Stimulated activated CD4-positive, alpha-beta T cell treated with anti-CD3 and anti-CD28 coated beads, Interleukin-2, amount 100 ng/mL, for 4 hours (primary cell): ENCODE results near the gene PEX26.
"Not testable (repeated sequence)": the region's sequence is repeated elsewhere in the genome, so short reads cannot be mapped to it uniquely, and the experiment has no call there.

ENCODE experiments used
- DNase-seq: peaks from one replicate; pipeline ENCODE4 v3.0.0-alpha.2; 2020; ENCODE audit warnings: low read depth

The PEX26 gene

DNA sequence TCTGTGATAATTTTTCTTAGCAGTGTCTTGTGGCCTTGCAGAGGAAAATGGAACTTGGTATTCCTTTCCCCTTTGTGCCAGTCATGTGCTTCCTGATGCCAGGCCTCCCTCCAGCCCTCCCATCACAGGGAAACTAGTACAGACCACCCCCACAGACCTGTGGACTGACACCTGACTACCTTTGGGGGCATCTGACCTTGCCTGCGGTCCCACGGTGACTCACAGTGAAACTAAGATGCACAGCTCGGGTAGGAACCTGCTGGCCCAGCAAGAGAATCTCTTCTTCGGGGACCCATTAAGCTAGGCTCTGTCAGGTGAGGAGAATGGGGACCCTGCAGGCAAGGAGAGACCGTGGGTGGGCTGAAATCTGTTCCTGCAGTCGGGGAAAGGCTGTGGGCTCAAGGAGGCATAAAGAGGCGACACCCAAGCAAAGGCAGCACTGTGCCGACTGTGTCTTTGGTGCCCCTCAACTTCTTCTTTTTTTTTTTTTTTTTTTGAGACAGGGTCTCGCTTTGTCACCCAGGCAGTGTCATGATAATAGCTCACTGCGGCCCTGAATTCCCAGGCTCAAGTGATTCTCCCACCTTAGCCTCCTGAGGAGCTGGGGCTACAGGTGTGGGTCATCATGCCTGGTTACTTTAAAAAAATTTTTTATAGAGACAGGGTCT, 20.8 kb upstream of the PEX26 start:
- DNase-seq: no peak

DNA sequence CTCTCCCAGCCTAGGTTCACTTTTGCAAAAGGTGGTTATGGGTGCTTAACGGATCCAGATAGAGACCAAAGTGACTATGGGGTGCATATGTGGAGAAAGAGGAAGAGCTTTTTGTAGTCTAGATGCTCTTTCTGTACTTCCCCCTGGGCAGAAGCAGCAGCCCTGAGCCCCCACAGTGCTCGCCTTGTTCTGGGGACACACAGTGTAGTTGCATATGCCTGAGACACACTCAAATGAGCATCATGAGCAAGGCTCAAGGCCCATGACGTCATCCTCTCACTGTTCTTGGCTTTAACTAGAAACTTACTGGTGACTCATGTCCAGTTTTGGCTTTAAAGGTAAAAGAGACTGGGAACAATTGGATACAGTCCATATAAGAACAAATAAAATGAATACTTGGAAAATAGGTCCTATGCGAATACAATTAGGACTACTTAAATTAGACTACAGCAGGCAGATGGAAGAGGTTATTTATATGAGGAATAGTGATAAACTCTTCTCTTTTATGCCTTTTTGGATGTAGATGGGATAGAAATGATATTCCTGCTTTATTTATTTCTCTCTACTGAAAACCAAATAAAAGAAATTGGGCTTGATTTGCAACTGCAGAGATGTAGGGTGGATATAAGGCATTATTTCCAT, 20.1 kb upstream of the PEX26 start:
- DNase-seq: no peak

DNA sequence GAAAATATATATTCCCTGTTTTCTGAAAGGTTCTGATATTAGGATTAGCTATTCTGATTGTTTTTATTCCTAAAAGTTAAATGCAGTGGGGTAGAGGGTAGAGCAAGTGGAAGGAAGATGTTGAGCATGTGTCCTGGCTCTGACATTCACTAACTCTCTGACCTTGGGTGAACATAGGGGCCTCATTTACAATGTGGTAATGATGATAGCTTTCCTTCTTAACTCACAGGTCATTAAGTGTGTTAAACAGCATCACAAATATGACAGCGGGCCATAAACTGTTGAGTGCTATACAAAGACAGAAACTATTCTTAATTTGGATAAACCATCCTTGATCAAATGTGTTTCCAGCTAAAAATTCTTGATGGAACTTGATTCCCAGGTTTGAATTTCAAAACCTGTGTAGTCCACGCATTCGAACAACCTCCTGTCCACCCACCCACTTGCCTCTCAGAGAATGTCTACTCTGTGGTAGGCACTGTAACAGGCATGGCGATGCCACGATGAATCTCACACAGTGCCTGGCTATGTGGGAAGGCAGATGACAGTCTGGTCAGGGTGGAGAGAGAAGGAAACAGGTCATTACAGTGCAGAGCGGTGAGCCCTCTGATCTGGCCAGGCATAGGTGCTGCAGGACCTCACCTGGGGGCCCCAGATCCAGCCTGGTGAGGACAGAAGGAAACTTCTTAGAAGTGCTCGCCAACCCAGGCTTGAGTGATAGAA, 19.3 kb upstream of the PEX26 start:
- DNase-seq: no peak

DNA sequence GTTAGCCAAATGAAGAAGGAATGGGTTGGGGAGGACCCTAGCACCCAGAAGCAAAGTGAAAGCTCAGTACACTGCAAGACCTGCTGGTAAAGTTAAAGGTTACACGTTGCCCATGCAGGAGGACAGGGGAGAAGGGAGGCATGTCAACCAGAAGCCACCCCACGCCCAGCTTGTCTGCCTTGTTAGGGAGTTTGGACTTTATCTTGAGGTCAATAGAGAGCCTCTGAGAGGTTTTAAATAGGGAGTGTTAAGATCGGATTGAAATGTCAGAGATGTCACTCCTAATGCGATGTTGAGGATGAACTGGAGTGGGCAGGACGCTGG, 18.7 kb upstream of the PEX26 start:
- no peak for DNase-seq

DNA sequence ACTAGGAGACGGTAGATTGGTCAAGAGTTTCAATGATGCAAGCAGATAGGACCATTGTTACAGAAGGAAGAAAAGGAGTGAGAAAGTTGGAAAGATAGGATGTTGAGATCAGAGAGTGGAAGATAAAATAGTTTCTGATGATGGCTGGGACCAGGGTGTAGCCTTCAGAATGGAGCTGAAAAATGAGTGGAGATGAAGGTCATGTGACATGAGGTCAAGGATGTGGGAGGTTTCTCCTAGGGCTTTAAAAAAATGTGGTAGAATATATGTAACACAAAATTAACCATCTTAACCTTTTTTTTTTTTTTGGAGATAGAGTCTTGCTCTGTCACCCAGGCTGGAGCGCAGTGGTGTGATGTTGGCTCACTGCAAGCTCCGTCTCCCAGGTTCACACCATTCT, 18.3 kb upstream of the PEX26 start:
- no peak for DNase-seq

DNA sequence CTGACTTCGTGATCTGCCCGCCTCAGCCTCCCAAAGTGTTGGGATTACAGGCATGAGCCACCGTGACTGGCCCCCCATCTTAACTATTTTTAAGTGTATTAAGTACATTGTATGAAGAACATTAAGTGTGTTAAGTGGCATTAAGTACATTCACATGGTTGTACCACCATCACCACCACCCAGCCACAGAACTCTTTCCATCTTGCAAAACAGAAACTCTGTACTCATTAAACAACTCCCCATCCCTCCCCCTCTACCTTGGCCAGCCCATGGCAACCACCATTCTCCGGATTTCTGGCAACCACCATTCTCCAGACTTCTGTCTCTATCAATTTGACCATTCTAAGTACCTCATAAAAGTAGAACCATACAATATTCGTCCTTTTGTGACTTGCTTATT, 17.8 kb upstream of the PEX26 start:
- no peak for DNase-seq

DNA sequence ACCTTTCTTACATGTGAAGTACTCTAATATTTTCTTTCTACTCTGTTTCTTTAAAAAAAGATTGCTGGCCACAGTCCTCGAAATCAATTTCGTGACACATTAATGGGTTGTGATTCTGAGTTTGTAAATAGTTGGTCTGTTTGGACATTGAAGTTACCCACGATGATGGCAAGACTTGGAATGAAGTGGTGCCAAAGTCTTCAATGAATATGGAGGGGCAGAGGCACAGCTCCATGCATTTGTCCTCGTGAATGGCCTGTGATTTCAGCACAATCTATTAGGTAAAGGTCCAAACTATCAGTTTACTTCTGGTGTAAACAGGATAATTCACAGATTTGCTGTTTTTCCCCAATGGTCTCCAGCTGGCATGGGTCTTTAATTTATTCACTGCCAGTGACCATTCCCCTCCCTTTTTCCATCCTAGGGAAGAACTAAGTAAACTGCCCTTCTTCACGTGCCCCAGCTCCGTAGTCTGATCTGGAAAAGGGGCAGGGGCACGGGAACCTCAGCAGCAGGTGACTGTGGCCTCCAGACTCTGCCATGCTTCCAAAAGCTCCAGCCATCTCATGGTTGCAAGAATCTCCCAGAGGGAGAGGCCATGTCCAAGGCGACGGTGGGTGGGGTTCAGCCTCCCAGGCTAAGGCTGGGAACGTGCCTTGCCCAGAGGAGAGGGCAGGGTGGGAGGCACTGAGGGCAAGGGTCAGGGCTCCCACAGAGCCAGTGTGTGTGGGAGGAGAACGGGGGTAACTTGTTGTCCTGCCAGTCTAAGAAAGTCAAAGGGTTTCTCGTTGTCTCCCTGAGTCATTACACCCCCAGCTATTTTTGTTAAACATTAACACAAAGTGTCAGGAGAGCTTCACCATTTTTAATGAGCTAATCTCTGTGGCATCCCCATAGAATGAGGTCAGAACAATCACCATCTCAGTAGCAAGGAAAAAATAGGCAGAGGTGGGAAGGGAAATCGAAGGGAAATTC, 16.9 kb upstream of the PEX26 start:
- no peak for DNase-seq

DNA sequence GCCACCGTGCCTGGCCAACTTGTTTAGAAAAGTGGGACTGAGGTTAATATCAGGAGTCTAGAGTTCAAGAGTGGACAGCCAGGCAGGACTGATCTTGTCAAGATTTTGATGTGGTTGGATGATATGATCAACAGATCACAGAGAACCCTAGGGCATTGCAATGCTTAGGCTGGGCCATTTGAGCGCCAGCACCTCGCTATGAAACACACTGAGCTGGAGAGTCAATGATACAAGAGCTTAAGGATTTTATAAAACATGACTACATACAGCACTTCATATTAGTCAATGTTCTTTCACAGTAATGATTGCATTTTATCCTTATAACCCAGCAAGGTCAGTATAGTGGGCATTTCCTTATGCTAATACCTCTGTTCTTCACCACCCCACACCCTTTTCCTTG, 15.4 kb upstream of the PEX26 start:
- DNase-seq: no peak

DNA sequence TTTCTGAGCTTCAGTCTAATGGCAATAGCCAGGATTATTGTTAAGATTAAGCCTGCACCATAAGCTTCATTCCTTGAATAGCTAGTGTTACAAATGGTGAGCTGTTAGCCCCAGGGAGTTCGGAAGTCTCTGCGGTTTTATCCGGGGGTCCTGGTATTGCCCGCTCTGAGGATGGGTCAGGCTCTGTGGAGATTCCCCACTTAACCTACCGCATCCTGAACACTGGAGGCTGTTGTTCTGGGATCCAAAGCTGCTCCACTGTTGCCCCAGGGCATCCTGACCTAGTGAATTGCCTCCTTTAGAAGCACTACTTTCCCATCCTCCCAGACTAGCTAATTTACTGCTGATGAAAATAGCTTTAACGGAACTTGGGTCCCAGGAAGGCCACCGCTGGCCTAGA, 14.5 kb upstream of the PEX26 start:
- DNase-seq: no peak

DNA sequence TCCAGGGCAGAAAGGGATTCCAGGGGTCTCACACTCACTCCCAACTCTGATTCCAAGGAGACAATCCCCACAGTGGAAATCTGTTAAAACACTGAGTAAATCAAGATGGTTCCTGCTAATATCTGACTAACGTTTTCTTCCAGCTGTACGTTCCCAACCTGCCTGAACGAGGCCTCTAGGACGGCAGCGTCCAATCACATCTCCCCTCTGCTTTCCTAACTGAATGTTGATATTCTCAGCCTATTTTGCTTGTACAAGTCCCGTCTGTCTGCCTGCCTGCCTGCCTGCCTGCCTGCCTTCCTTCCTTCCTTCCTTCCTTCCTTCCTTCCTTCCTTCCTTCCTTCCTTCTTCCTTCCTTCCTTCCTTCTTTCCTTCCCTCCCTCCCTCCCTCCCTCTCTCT, 14.1 kb upstream of the PEX26 start:
- DNase-seq: not testable (repeated sequence)

DNA sequence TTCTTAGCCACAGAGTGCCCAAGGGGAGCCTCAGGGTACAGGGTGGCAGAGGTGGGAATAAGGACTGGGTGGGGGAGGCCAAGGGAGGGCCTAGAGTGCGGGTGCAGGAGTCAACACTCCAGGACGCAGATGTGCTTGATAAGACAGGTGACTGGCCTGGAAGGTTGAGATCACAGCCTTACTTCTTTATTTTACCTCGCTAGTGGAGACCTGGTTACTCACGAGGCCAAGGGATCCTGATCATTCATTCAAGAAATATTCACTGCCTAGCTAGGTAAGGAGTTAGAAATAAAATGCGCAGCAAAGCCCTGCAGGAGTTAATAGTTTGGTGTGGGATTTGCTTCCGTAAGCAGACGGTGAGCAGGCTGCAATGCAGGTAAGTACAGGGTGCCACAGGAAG, 13.2 kb upstream of the PEX26 start:
- no peak for DNase-seq

DNA sequence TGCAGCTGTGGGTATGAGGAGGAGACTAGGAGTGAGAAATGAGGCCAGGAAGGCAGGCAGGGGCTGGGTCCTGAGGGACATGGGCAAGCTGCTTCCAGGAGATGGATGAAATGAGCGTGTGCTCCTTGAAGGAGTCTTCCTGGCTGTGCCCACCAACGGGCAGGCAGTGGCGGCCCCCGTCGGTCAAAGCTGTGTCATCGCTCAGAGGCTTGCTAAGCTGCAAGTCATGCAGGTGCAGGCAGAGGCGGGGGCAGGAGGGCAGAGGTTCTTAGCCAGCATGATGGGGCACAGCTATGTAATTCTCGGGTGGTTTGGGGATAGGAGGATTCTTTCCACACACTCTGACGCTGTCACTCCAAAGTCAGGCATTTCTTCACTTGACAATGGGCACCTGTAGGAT, 12.5 kb upstream of the PEX26 start:
- no peak for DNase-seq

DNA sequence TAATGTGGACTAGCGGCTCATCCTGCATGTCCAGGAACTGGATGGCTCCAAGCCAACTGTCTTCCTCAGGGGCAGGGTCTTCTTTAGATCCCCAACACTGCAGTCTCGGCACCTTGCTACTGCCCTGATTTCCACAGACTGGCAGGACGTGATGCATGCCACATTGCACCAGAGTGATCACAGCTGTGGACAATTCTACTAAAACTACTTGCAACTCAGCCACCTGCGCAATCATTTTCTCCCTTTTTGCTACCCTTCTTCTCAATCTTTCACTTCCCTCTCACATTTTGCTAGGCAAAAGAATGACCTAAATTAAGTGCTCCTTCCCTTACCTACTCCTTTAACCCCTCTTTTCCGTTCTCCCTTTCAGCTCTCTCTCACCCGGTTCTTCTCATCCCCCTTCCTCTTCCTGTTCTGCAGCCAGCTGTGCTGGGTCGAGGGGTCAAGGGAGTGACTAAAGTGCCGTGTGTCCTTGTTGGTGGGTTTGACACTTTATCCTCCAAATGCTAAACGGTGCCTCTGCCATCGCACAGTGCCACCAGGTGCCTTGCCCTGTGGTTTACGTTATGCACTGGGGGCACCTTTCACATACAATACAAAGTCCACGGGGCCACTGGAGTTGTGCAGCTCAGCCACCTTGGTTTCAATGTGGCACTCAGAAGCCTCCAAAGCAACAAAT, 11.5 kb upstream of the PEX26 start:
- DNase-seq: no peak

DNA sequence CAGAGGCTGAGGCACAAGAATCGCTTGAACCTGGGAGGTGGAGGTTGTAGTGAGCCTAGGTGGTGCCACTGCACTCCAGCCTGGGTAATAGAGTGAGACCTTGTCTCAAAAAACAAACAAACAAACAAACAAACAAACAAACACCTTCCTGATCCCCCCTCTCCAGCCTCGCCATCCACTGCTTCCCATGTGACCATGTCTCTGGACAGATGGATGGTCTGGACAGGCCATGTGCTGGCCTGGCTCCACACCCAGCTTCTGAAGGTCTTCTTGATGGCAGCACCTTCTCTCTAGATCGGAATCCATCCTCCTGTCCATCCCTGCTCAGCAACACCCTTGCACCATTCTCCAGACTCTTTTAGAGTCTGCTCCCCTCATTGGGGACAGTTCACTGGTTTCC, 10.7 kb upstream of the PEX26 start:
- no peak for DNase-seq

DNA sequence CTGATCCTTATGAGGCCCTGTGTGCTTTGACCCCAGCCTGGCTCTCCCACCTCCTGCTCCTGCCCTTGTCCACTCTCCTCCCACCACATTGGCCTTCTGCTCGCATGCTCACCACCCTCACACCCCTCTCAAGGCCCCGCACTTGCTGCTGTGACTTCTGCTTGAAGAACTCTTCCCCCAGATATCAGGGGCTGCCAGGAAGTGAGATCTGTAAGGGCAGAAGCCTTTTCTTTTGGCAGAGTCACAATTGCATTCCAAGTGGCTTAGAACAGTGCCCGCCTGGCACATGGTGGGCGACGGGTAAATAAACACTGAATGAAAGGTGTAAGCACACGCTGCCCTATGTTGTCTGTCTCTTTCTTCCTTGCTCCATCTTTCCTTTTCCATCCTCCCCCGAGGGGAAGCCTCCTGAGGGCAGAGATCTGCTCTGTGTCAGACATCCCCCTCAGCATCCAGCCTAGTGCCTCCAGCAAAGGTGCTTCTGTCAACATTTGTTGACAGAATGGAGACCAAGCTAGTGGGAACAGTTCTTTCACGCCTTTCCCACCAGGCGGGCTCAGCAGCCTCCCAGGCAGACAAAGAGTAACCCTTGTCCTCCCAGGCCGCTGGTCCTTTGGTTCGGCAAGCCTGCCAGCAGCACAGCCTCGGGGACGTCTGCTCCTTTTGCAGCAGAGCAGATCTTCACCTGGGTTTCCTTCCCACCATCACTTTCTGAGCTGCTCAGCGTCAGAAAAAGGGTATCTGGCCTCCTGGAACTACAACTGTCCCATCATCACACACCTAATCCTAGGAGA, 10.0 kb upstream of the PEX26 start:
- DNase-seq: no peak

DNA sequence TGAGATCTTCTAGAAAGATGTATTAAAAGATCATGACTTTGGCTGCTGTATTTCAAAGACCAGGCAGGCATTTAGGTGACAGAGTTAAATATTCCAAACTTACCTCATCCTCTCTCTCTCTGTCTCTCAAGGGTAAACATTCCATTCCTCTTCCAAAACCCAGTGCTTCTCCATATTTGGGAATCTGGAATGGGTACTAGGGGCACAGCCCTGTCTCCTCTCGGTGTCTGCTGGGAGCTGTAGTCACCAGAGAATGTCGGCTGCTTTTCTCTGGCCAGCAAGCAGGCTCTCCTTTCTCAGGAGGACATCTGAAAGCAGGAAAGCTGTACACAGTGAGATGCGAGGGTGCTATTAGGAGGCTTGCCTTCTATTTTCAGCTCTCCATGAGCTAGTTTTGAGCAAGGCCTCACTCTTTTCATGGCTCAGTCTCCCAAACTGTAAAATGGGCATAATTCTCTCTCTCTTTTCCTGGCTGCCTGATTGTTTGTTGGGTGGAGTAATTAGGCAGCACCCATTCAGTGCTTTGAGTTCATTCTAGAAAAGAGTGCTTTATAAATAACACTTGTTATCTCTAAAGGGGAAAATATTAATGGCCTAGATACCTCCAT, 9.3 kb upstream of the PEX26 start:
- DNase-seq: no peak

DNA sequence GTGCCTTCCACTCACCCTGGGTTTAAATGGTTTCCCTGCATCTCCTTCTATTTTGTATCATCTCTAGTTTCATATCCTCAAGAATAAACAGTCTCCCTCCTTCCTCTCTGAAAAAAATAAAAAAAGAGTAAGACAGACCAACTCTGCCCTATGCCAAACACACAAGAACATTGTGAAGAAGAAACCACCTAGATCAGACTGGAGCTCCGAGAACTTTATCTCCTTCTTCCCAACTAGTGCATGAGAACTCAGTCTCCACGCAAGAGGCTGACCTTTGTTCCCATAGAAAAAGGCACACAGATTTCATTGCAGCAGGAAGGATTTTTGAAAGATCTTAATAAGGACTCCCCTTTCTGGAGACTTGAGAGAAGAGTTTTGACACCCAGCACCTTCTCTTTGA, 8.7 kb upstream of the PEX26 start:
- DNase-seq: no peak

DNA sequence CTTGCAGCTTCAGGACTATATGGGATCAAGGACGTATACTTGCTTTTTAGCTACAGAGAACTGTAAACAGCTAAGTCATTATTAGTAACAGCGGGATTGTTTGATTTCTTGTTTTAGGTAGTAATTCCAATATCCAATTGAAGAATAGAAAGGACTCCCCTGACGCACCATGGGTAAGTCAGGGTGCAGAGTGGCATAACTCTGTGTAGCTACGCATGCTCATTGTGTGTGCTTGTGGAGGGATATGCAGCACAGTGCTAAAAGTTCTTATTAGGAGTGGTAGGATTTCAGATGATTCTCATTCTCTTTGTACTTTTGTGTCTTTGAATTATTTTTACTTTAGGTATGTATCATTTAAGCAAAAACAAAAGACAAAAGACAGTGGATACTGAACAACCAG, 7.7 kb upstream of the PEX26 start:
- DNase-seq: no peak

DNA sequence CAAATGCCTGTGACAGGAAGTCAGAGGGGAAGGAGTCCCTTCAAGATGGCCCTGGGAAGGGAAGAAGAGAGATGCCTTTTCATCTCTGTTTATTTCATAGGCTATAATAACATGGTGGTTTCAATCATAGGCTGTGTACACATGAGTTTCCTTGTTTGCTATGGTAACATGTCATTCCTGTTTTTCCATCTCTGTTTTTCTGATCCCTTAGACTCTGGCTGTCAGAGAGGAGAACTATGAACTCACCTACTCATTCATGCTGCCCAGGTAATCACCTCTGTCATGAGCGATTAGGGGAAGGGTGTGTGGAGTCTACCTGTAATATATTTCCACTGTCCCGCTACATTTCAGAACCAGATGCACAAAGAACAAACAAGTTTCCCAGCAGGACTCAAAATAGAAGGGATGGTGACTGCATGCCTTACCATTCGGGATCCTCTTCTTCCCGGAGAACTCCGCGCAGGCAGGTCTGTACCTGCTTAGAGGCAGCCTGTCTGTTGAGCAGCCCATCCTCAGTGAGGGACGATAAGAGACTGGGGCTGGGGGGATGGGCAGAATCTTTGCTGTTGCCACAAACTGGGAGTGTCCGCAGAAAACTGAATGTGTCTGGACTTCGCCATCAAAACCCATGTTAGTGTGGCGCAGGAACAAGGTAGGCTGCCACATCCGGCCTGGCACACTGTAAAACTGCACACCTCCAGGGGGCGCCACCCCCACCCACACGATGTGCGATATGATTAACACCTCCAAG, 7.1 kb upstream of the PEX26 start:
- DNase-seq: no peak
